Neural cell (in vitro differentiated cells): Measurements from ENCODE around the gene ACACA.

Experiments
- EP300 ChIP-seq: fragments of 450-650 bp; conservative IDR thresholded peaks from 2 replicates; pipeline ENCODE4 v1.6.1; 2014; ENCODE audit warnings: antibody characterized with exemption, mild to moderate bottlenecking, moderate library complexity; ENCODE audit not compliant: poor library complexity, severe bottlenecking
- MXI1 ChIP-seq: fragments of 450-650 bp; conservative IDR thresholded peaks from 2 replicates; pipeline ENCODE4 v1.6.1; 2014; ENCODE audit warnings: antibody characterized with exemption, mild to moderate bottlenecking; ENCODE audit not compliant: poor library complexity, severe bottlenecking
- POLR2AphosphoS5 ChIP-seq: IDR thresholded peaks from 2 replicates; pipeline ENCODE4 v1.6.1; 2012
- RAD21 ChIP-seq: fragments of 450-650 bp; conservative IDR thresholded peaks from 2 replicates; pipeline ENCODE4 v1.6.1; 2014; ENCODE audit warnings: antibody characterized with exemption, mild to moderate bottlenecking, moderate library complexity
- SMC3 ChIP-seq: fragments of 450-650 bp; conservative IDR thresholded peaks from 2 replicates; pipeline ENCODE4 v1.6.1; 2014; ENCODE audit warnings: antibody characterized with exemption, mild to moderate bottlenecking, moderate library complexity; ENCODE audit not compliant: poor library complexity
- TF ChIP-seq, protein P1 (sequence below): fragments of 450-650 bp; IDR thresholded peaks from 2 replicates; pipeline ENCODE4 v1.5.1; 2014; ENCODE audit warnings: antibody characterized with exemption, mild to moderate bottlenecking, moderate library complexity; ENCODE audit not compliant: poor library complexity, severe bottlenecking

DNA sequence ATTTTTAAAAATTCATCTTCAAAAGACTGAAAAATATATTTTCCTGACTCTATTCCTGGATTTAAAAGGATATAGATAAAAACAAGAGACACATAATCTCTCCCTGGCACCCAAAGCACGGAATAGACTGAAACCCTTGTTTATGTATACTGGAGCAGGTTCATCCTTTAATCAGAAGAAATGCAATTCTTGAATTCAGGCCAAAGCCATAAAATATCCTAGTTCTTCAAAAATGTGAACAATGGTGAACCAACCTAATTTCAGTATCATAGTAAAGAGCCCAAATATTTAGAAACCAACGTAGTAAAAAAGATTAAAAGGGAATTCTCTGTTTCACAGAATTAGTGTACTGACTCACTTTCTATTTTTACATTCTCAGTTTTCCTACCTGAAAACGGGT lies 219.4 kb downstream of the ACACA start:
- TF ChIP-seq, protein P1, sequence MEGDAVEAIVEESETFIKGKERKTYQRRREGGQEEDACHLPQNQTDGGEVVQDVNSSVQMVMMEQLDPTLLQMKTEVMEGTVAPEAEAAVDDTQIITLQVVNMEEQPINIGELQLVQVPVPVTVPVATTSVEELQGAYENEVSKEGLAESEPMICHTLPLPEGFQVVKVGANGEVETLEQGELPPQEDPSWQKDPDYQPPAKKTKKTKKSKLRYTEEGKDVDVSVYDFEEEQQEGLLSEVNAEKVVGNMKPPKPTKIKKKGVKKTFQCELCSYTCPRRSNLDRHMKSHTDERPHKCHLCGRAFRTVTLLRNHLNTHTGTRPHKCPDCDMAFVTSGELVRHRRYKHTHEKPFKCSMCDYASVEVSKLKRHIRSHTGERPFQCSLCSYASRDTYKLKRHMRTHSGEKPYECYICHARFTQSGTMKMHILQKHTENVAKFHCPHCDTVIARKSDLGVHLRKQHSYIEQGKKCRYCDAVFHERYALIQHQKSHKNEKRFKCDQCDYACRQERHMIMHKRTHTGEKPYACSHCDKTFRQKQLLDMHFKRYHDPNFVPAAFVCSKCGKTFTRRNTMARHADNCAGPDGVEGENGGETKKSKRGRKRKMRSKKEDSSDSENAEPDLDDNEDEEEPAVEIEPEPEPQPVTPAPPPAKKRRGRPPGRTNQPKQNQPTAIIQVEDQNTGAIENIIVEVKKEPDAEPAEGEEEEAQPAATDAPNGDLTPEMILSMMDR: no peak
- no peak for TF ChIP-seq SMC3
- no peak for TF ChIP-seq RAD21
- no peak for TF ChIP-seq POLR2AphosphoS5
- no peak for TF ChIP-seq EP300
- no peak for TF ChIP-seq MXI1
